GM23338 (cell line): Measurements from ENCODE around the gene PLA2G6. TPM values are rescaled to one million over a fixed set of nuclear protein-coding genes. Genes with fewer than 3 reads are reported as not detected.

Experiments
- ATAC-seq: fragments of 200-7000 bp; cut with Tn5 transposase; 3 replicates; pipeline ENCODE4 v1.9.1; 2020
- DNase-seq: peaks from one replicate; pipeline ENCODE4 v3.0.0-alpha.2; 2015; ENCODE audit warnings: low spot score
- H2AFZ ChIP-seq: fragments of 200-600 bp; sonication (generic); 2 replicates; pipeline ENCODE4 v1.8.0; 2016; ENCODE audit warnings: antibody characterized with exemption, mild to moderate bottlenecking, moderate library complexity
- H3F3A ChIP-seq: fragments of 200-600 bp; sonication (generic); replicated peaks from 2 replicates; pipeline ENCODE4 v1.8.0; 2017; ENCODE audit warnings: antibody characterized with exemption, mixed run types, low read depth
- H3K27ac ChIP-seq: fragments of 200-600 bp; sonication (generic); 2 replicates; pipeline ENCODE4 v1.6.1; 2016; ENCODE audit warnings: low read depth
- H3K27me3 ChIP-seq: fragments of 200-600 bp; sonication (generic); 2 replicates; pipeline ENCODE4 v1.8.0; 2016; ENCODE audit warnings: mild to moderate bottlenecking, mixed run types, moderate library complexity; ENCODE audit not compliant: insufficient read depth
- H3K36me3 ChIP-seq: fragments of 200-600 bp; sonication (generic); 2 replicates; pipeline ENCODE4 v1.8.0; 2016; ENCODE audit warnings: mild to moderate bottlenecking; ENCODE audit not compliant: insufficient read depth
- H3K4me1 ChIP-seq: fragments of 200-600 bp; sonication (generic); 2 replicates; pipeline ENCODE4 v1.8.0; 2016; ENCODE audit warnings: mild to moderate bottlenecking, moderate library complexity; ENCODE audit not compliant: insufficient read depth
- H3K4me2 ChIP-seq: fragments of 200-600 bp; sonication (generic); 2 replicates; pipeline ENCODE4 v1.7.1; 2017; ENCODE audit warnings: mixed run types
- H3K4me3 ChIP-seq: fragments of 200-600 bp; sonication (generic); 2 replicates; pipeline ENCODE4 v1.6.1; 2016; ENCODE audit warnings: mixed run types
- H3K79me2 ChIP-seq: fragments of 200-600 bp; sonication (generic); replicated peaks from 2 replicates; pipeline ENCODE4 v1.8.0; 2017; ENCODE audit warnings: mild to moderate bottlenecking; ENCODE audit not compliant: insufficient read depth
- H3K9me2 ChIP-seq: fragments of 200-600 bp; sonication (generic); 2 replicates; pipeline ENCODE4 v1.8.0; 2017; ENCODE audit not compliant: insufficient read depth
- H4K20me1 ChIP-seq: fragments of 200-600 bp; sonication (generic); replicated peaks from 2 replicates; pipeline ENCODE4 v1.8.0; 2017; ENCODE audit warnings: mild to moderate bottlenecking; ENCODE audit not compliant: insufficient read depth
- H3K27ac Mint-ChIP-seq: 2 replicates; pipeline ENCODE4 v1.8.0; 2020; ENCODE audit warnings: inconsistent platforms, mild to moderate bottlenecking, moderate library complexity, mixed read lengths
- H3K27me3 Mint-ChIP-seq: 3 replicates; pipeline ENCODE4 v1.8.0; 2022; ENCODE audit warnings: low read depth, mild to moderate bottlenecking, moderate library complexity, mixed read lengths, inconsistent platforms; ENCODE audit not compliant: insufficient read depth, poor library complexity
- H3K36me3 Mint-ChIP-seq: 3 replicates; pipeline ENCODE4 v1.8.0; 2021; ENCODE audit warnings: low read depth, mild to moderate bottlenecking, inconsistent platforms, moderate library complexity, mixed read lengths
- H3K4me1 Mint-ChIP-seq: 3 replicates; pipeline ENCODE4 v1.8.0; 2020; ENCODE audit warnings: mild to moderate bottlenecking, inconsistent platforms, mixed read lengths
- H3K4me3 Mint-ChIP-seq: 3 replicates; pipeline ENCODE4 v1.8.0; 2021; ENCODE audit warnings: moderate library complexity, mild to moderate bottlenecking, inconsistent platforms, mixed read lengths
- H3K9me3 Mint-ChIP-seq: 3 replicates; pipeline ENCODE4 v1.8.0; 2020; ENCODE audit warnings: moderate library complexity, mild to moderate bottlenecking, inconsistent platforms, mixed read lengths
- CTCF ChIP-seq, 2 experiments: fragments of 200-600 bp in 1 of 2; sonication (generic) in 1 of 2; conservative IDR thresholded peaks; 2 replicates each; pipeline versions ENCODE4 v1.5.1 to v1.6.1; 2016 to 2017; ENCODE audit warnings: antibody characterized with exemption in 2 of 2, low read depth in 2 of 2, mild to moderate bottlenecking in 2 of 2, moderate library complexity in 1 of 2
- EZH2phosphoT487 ChIP-seq: fragments of 200-600 bp; sonication (generic); IDR thresholded peaks from one replicate; pipeline ENCODE4 v1.8.1; 2018; ENCODE audit warnings: antibody characterized with exemption; ENCODE audit not compliant: unreplicated experiment
- POLR2AphosphoS5 ChIP-seq: IDR thresholded peaks from 2 replicates; pipeline ENCODE4 v1.6.1; 2016; ENCODE audit warnings: antibody characterized with exemption, low read depth
- STAT1 ChIP-seq: IDR thresholded peaks from one replicate; pipeline ENCODE4 v1.6.1; 2016; ENCODE audit warnings: antibody characterized with exemption; ENCODE audit not compliant: unreplicated experiment
- ZNF114 ChIP-seq: fragments of 250-450 bp; sonication (Bioruptor Pico); IDR thresholded peaks from 2 replicates; pipeline ENCODE4 v1.5.0; 2020; ENCODE audit warnings: mild to moderate bottlenecking, moderate library complexity
- polyA plus RNA-seq: library from polyadenylated mRNA; unstranded; fragments of >200 nt; fragmentation: Nextera tagmentation; extraction: Ambion mirVana; gene quantifications from 2 replicates; pipeline ENCODE4 v1.2.1, GENCODE V29; 2016
- total RNA-seq: library from RNA; depleted of rRNA; stranded (reverse); fragments of >200 nt; shearing (Covaris generic); gene quantifications from 2 replicates; pipeline ENCODE4 v1.2.3, GENCODE V29; 2014

Gene PLA2G6
- total and polyA plus RNA-seq, 2 experiments from 2014 or later, result 4.5 to 12.6 TPM

- Histone ChIP-seq H2AFZ (no peak overlapping the region), H3K4me2 (no peak overlapping the region), H3K79me2 (no peaks in the 10 kb centered on the region), H3F3A (no peaks in the 10 kb centered on the region), H3K9me2 (no peaks in the 10 kb centered on the region), H4K20me1 (peaks cover 11% of the 10 kb centered on the region), H3K36me3 (no peaks in the 10 kb centered on the region; the same call in 1 of the 2 replicates), H3K4me3 (no peak overlapping the region), H3K27me3 (no peaks in the 10 kb centered on the region), H3K4me1 (no peaks in the 10 kb centered on the region), H3K27ac (no peak overlapping the region)
- no peaks in the 10 kb centered on the region for H3K9me3 Mint-ChIP-seq
- H3K4me3 Mint-ChIP-seq, result no peak overlapping the region
- DNase-seq (no peak), ATAC-seq (no peak)
- H3K27ac Mint-ChIP-seq, result peak overlapping the region; percentile 70; the same call in 1 of the 2 replicates
- peaks cover 48% of the 10 kb centered on the region for H3K36me3 Mint-ChIP-seq
- H3K27me3 Mint-ChIP-seq, result peaks cover 2% of the 10 kb centered on the region
- TF ChIP-seq CTCF (conservative IDR thresholded peaks at IDR 0.05; ENCODE audit: low read depth in 2 of 2) (peak; percentile 19 to 33; a peak in 2 of 4 replicates), EZH2phosphoT487 (no peak)
- no peaks in the 10 kb centered on the region for H3K4me1 Mint-ChIP-seq
Observed at GRCh38 chr22:38066381-38067027, 115.1 kb downstream of the PLA2G6 start.

DNA sequence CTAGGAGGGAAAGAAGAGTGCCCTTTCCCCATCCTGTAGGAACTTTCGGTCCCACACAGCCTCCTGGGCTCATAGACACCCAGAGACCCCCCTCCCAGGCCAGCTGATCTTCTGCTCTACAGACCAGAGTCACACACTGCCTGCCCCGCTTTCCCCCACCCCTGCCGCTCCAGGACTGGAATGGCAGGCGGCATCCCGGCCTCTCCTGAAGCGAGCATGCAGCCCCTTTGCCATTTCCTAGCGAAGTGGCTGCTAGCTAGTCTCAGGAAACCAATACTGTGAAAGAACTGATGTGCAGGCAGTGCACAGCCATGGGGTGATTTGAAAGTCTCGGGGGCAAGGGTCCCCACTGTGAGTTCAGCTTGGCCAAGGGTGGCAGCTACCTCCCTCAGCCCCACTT, 116.1 kb downstream of the PLA2G6 start:
- no peak overlapping the region for H2AFZ ChIP-seq
- no peaks in the 10 kb centered on the region for H3K4me1 Mint-ChIP-seq
- H3K79me2 ChIP-seq, result no peaks in the 10 kb centered on the region
- H3K27ac Mint-ChIP-seq, result no peak overlapping the region
- no peak overlapping the region for H3K4me2 ChIP-seq
- H3K36me3 ChIP-seq, result no peaks in the 10 kb centered on the region; the same call in 1 of the 2 replicates
- no peaks in the 10 kb centered on the region for H3K9me2 ChIP-seq
- no peaks in the 10 kb centered on the region for H3K4me1 ChIP-seq
- H3K4me3 ChIP-seq, result no peak overlapping the region
- TF ChIP-seq ZNF114 (CRISPR knock-in tag) (no peak), POLR2AphosphoS5 (no peak), STAT1 (no peak), EZH2phosphoT487 (no peak), CTCF (conservative IDR thresholded peaks at IDR 0.05; ENCODE audit: low read depth in 2 of 2) (no peak)
- ATAC-seq (no peak), DNase-seq (no peak)
- H3F3A ChIP-seq, result no peaks in the 10 kb centered on the region
- no peak overlapping the region for H3K4me3 Mint-ChIP-seq
- H4K20me1 ChIP-seq, result peaks cover 11% of the 10 kb centered on the region
- no peak overlapping the region for H3K27ac ChIP-seq
- H3K27me3 Mint-ChIP-seq, result peaks cover 2% of the 10 kb centered on the region
- peaks cover 47% of the 10 kb centered on the region for H3K36me3 Mint-ChIP-seq
- no peaks in the 10 kb centered on the region for H3K27me3 ChIP-seq
- H3K9me3 Mint-ChIP-seq, result no peaks in the 10 kb centered on the region
